DND-41 (cell line): ENCODE data around the gene STAT5B.

Source experiments
- CTCF ChIP-seq: IDR thresholded peaks from 2 replicates; pipeline ENCODE4 v1.5.1; 2012; ENCODE audit warnings: borderline replicate concordance, low read length, moderate library complexity, mild to moderate bottlenecking; ENCODE audit not compliant: poor library complexity, severe bottlenecking; ENCODE audit errors: extremely low read depth
- EZH2 ChIP-seq: IDR thresholded peaks from 3 replicates; pipeline ENCODE4 v1.6.1; 2012; ENCODE audit warnings: borderline replicate concordance, low read depth, mild to moderate bottlenecking, moderate library complexity, low read length, inconsistent platforms; ENCODE audit not compliant: severe bottlenecking

- TF ChIP-seq CTCF (no peak), EZH2 (no peak)
Measured at GRCh38 chr17:42230225-42230624, 46.0 kb downstream of the STAT5B start.
